Left ventricle myocardium inferior (tissue), 1 donor: ENCODE measurements around the gene TMPRSS3. TPM values are rescaled to one million over a fixed set of nuclear protein-coding genes. Genes with fewer than 3 reads are reported as not detected.

Experiments
- DNase-seq: peaks from one replicate; pipeline ENCODE4 v3.0.0-alpha.2; 2020
- H3K27ac ChIP-seq: fragments of 200-600 bp; replicated peaks from 2 replicates; pipeline ENCODE4 v1.8.0; 2021
- H3K27me3 ChIP-seq: fragments of 200-600 bp; 2 replicates; pipeline ENCODE4 v1.8.0; 2021; ENCODE audit warnings: low read depth
- H3K36me3 ChIP-seq: fragments of 200-600 bp; 2 replicates; pipeline ENCODE4 v1.8.0; 2021
- H3K4me1 ChIP-seq: fragments of 200-600 bp; 2 replicates; pipeline ENCODE4 v1.8.0; 2021
- H3K4me3 ChIP-seq: fragments of 200-600 bp; 2 replicates; pipeline ENCODE4 v1.8.0; 2021; ENCODE audit warnings: mild to moderate bottlenecking, moderate library complexity
- H3K9me3 ChIP-seq: fragments of 200-600 bp; replicated peaks from 2 replicates; pipeline ENCODE4 v1.8.0; 2021
- intact Hi-C: fragments of 100-400 bp; cut with micrococcal nuclease; formaldehyde crosslinking; loops from one replicate; pipeline ENCODE4 v1.11.0; 2022
- total RNA-seq: library from RNA; stranded (reverse); fragmentation: NEBNext Ultra II Directional; extraction: Animal tissue kit (Norgen Biotek cat#: 25700); gene quantifications from one replicate; pipeline ENCODE4 v1.2.1, GENCODE V29; 2021
- TF ChIP-seq, protein P1 (sequence below): fragments of 200-600 bp; IDR thresholded peaks from 2 replicates; pipeline ENCODE4 v1.8.0; 2021; ENCODE audit warnings: antibody characterized with exemption, mild to moderate bottlenecking, borderline replicate concordance
- donor health status: DM: no; HTN: yes; CAD: no; lungs with severe emphysema.

The TMPRSS3 gene
- total RNA-seq, 1 donor from 2014 or later, result not detected

- peaks cover 64% of the 10 kb centered on the region for H3K27me3 ChIP-seq
- DNase-seq, result no peak
- H3K4me1 ChIP-seq, result no peaks in the 10 kb centered on the region
- H3K27ac ChIP-seq, result no peak overlapping the region
- TF ChIP-seq, protein P1, sequence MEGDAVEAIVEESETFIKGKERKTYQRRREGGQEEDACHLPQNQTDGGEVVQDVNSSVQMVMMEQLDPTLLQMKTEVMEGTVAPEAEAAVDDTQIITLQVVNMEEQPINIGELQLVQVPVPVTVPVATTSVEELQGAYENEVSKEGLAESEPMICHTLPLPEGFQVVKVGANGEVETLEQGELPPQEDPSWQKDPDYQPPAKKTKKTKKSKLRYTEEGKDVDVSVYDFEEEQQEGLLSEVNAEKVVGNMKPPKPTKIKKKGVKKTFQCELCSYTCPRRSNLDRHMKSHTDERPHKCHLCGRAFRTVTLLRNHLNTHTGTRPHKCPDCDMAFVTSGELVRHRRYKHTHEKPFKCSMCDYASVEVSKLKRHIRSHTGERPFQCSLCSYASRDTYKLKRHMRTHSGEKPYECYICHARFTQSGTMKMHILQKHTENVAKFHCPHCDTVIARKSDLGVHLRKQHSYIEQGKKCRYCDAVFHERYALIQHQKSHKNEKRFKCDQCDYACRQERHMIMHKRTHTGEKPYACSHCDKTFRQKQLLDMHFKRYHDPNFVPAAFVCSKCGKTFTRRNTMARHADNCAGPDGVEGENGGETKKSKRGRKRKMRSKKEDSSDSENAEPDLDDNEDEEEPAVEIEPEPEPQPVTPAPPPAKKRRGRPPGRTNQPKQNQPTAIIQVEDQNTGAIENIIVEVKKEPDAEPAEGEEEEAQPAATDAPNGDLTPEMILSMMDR, result no peak
- no peak overlapping the region for H3K4me3 ChIP-seq
- peaks cover 19% of the 10 kb centered on the region for H3K9me3 ChIP-seq
- intact Hi-C loops, result no loop called here
- H3K36me3 ChIP-seq, result no peaks in the 10 kb centered on the region
These were observed 16.2 kb downstream of the TMPRSS3 start for GRCh38 chr21:42379426-42380215.

- Histone ChIP-seq H3K27ac (no peak overlapping the region), H3K9me3 (peaks cover 19% of the 10 kb centered on the region), H3K27me3 (peaks cover 67% of the 10 kb centered on the region), H3K4me3 (no peak overlapping the region), H3K4me1 (no peaks in the 10 kb centered on the region), H3K36me3 (no peaks in the 10 kb centered on the region)
- TF ChIP-seq, protein P1, result no peak
- intact Hi-C loops, result no loop called here
- no peak for DNase-seq
These were observed 17.4 kb downstream of the TMPRSS3 start for GRCh38 chr21:42378418-42378817.

- intact Hi-C loops, result no loop called here
- Histone ChIP-seq H3K4me3 (no peak overlapping the region), H3K27ac (no peak overlapping the region), H3K27me3 (peaks cover 67% of the 10 kb centered on the region), H3K36me3 (no peaks in the 10 kb centered on the region), H3K9me3 (peaks cover 19% of the 10 kb centered on the region), H3K4me1 (no peaks in the 10 kb centered on the region)
- DNase-seq, result no peak
- TF ChIP-seq, protein P1, result no peak
These were observed 17.9 kb downstream of the TMPRSS3 start for GRCh38 chr21:42377951-42378340.

DNA sequence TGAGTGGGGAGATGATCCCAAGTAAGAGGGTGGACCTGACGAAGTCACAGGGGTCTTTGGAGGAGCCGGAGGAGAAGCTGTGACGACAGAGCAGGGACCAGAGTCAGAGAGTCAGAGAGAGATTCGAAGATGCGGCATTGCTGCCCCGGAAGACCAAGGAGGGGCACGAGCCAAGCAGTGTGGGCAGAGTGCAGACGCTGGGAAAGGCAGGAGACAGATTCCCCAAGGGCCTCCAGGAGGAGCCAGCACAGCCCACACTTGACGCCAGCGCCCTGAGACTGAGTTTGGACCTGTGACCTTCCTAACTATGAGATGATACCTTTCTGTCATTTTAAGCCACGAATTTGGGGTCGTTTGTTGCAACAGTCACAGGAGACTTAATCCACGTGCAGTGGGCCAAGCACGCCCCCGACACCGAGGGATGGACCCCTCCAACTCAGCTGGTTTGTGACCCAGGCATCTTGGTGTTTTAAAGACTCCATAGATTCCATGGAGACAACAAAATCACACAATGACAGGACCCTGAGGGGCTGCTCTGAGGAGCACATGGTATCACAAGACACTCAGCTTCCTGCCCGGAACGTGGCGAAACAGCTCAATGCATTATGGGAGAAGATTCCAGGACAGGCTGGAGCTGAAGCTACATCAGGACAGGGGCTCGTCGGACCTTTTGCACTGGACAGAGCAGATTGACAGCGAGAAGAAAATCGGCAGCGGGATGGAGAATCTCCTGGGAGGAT lies 18.5 kb downstream of the TMPRSS3 start:
- no peak overlapping the region for H3K27ac ChIP-seq
- no peaks in the 10 kb centered on the region for H3K36me3 ChIP-seq
- peaks cover 66% of the 10 kb centered on the region for H3K27me3 ChIP-seq
- H3K4me3 ChIP-seq, result no peak overlapping the region
- TF ChIP-seq, protein P1, result no peak
- peaks cover 15% of the 10 kb centered on the region for H3K9me3 ChIP-seq
- intact Hi-C loops, result no loop called here
- DNase-seq, result no peak
- no peaks in the 10 kb centered on the region for H3K4me1 ChIP-seq

GRCh38 chr21:42376338-42376982 lies 19.4 kb downstream of the TMPRSS3 start:
- H3K27me3 ChIP-seq, result peaks cover 66% of the 10 kb centered on the region
- H3K36me3 ChIP-seq, result no peaks in the 10 kb centered on the region
- no peak for DNase-seq
- no peak overlapping the region for H3K27ac ChIP-seq
- H3K9me3 ChIP-seq, result peaks cover 6% of the 10 kb centered on the region
- intact Hi-C loops, result no loop called here
- no peaks in the 10 kb centered on the region for H3K4me1 ChIP-seq
- H3K4me3 ChIP-seq, result no peak overlapping the region
- TF ChIP-seq, protein P1, result no peak
